Adrenal gland (tissue), 12 donors: ENCODE data around the gene COPE. TPM values are rescaled to one million over a fixed set of nuclear protein-coding genes. Genes with fewer than 3 reads are reported as not detected.
A peak's percentile ranks its signal among the peaks of the same experiment; 100 is the strongest.

Experiments used
- DNase-seq, 7 donors: peaks; one replicate each; pipeline ENCODE4 v3.0.0-alpha.2; 2019 to 2020
- H3K27ac ChIP-seq, 5 donors: fragments of 200-600 bp; sonication (generic) in 4 of 5; 1 replicate in 3 of 5; 2 replicates in 2 of 5; pipeline versions ENCODE4 v1.5.1 to v1.8.0; 2016 to 2020; ENCODE audit warnings: mild to moderate bottlenecking in 1 of 5
- H3K27me3 ChIP-seq: fragments of 200-600 bp; 2 replicates; pipeline ENCODE4 v1.8.0; 2021
- H3K36me3 ChIP-seq, 2 donors: fragments of 200-600 bp; replicated peaks in 1 of 2; 1 replicate in 1 of 2; 2 replicates in 1 of 2; pipeline versions ENCODE4 v1.5.1 to v1.8.0; 2018 to 2022
- H3K4me1 ChIP-seq, 2 donors: fragments of 200-600 bp; replicated peaks in 1 of 2; 1 replicate in 1 of 2; 2 replicates in 1 of 2; pipeline versions ENCODE4 v1.5.1 to v1.8.0; 2018 to 2021
- H3K4me3 ChIP-seq, 4 donors: fragments of 200-600 bp; sonication (generic) in 3 of 4; one replicate each; pipeline ENCODE4 v1.5.1; 2016 to 2018
- H3K9me3 ChIP-seq, 3 donors: fragments of 200-600 bp; sonication (generic) in 1 of 3; replicated peaks in 1 of 3; 1 replicate in 2 of 3; 2 replicates in 1 of 3; pipeline versions ENCODE4 v1.5.1 to v1.8.0; 2016 to 2021
- CTCF ChIP-seq, 6 experiments: fragments of 450-650 bp in 4 of 6; fragments of 200-600 bp in 2 of 6; sonication (generic) in 1 of 6; IDR thresholded peaks; 1 replicate in 5 of 6; 2 replicates in 1 of 6; pipeline versions ENCODE4 v1.5.1 to v1.8.0; 2016 to 2021; ENCODE audit warnings: antibody characterized with exemption in 6 of 6, mild to moderate bottlenecking in 2 of 6, moderate library complexity in 1 of 6
- POLR2A ChIP-seq, 2 donors: fragments of 450-650 bp; IDR thresholded peaks; one replicate each; pipeline ENCODE4 v1.6.1; 2017; ENCODE audit warnings: antibody characterized with exemption in 2 of 2, mild to moderate bottlenecking in 2 of 2, moderate library complexity in 1 of 2
- WGBS, 4 donors: extraction: QIAGEN DNeasy Blood & Tissue Kit in 2 of 4; methylation state at CpG; one replicate each; pipeline versions ENCODE4 v1.1.5 to v1.1.7; 2013 to 2017; 5-methylcytosine and 5-hydroxymethylcytosine counted together
- intact Hi-C, 2 donors: fragments of 100-400 bp; cut with DNase I; formaldehyde crosslinking; loops; one replicate each; pipeline versions ENCODE4 v1.14.1 to v1.15.0; 2022 to 2023
- polyA plus RNA-seq, 3 donors: library from polyadenylated mRNA; stranded (reverse); fragments of 200-250 nt in 2 of 3; fragments of 350-450 nt in 1 of 3; fragmentation: Illumina TruSeq in 1 of 3; extraction: RNeasy Lipid Tissue Mini Kit (QIAGEN cat#74804) in 1 of 3; gene quantifications; one replicate each; pipeline ENCODE4 v1.2.3, GENCODE V29; 2013 to 2014
- total RNA-seq, 9 donors: library from RNA; depleted of rRNA in 4 of 9; stranded (reverse); fragments of >200 nt in 4 of 9; fragments of 120-200 nt in 1 of 9; fragmentation: NEBNext Ultra II Directional in 1 of 9; extraction: Animal tissue kit (Norgen Biotek cat#: 25700) in 1 of 9; gene quantifications; one replicate each; pipeline versions ENCODE4 v1.1.0 to v1.2.4, GENCODE V29; 2013 to 2023
- donor health status: healthy with polysubstance abuse.
- donor health status: Bipolar disorder and iron deficiency.
- donor health status: DM: yes; HTN: yes; CAD: no.
- donor health status: DM: no; HTN: no; CAD: no.
- donor health status: DM: no; HTN: no; CAD: no.
- donor health status: DM: yes; HTN: yes; CAD: no.

The COPE gene
- total and polyA plus RNA-seq, 12 donors: 45.1 to 400 (median 298) TPM

DNA sequence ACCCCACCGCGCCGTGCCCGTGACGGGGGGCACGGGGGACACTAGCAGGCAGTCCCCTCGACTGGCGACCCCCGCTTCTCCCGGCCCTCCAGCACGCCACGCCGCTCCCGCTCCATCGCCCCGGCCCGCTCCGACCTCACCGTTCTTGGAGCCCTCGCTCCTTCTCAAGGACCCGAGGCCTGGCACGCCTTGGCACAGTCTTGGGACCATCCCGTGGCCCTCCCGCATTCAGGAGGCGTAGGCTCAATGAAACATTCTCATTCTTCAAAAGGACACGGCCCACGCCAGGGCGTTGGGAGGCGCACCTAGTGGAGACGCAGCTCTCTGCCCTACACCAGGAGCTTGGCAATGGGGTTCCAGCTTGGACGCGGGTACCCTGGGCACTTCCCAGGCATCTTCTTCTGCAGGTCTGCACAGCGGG, 22.8 kb downstream of the COPE start:
- peaks cover 5% of the 10 kb centered on the region for H3K27me3 ChIP-seq
- no peaks in the 10 kb centered on the region for H3K9me3 ChIP-seq
- no peak overlapping the region for H3K27ac ChIP-seq
- WGBS, 4 donors: 0 to 36% (median 13%) methylated on average over 1 to 32 of the region's 33 CpGs
- peaks cover 0 to 16% of the 10 kb centered on the region in 2 donors for H3K36me3 ChIP-seq
- DNase-seq: no peak
- TF ChIP-seq POLR2A (IDR thresholded peaks at IDR 0.05) (no peak), CTCF (IDR thresholded peaks at IDR 0.05) (no peak)
- intact Hi-C loops: loop anchor here in 1 of 2 donors (10.0 kb wide), 1 partner anchor 88 kb away; no protein-coding TSS in a partner anchor
- H3K4me1 ChIP-seq: peaks cover 0 to 6% of the 10 kb centered on the region in 2 donors
- no peak overlapping the region for H3K4me3 ChIP-seq

GRCh38 chr19:18895824-18896341, 23.3 kb downstream of the COPE start, which contains the start of gene CERS1:
Gene CERS1, minus strand, starts transcription at chr19:18896158. Its CDS starts 86 bp downstream, at chr19:18896072.
- DNase-seq: no peak
- no peaks in the 10 kb centered on the region for H3K9me3 ChIP-seq
- intact Hi-C loops: loop anchor here in 1 of 2 donors (10.0 kb wide), 1 partner anchor 89 kb away; no protein-coding TSS in a partner anchor

GRCh38 chr19:18895038-18895823, 24.0 kb downstream of the COPE start:
- peaks cover 0 to 6% of the 10 kb centered on the region in 2 donors for H3K4me1 ChIP-seq
- H3K36me3 ChIP-seq: peaks cover 0 to 13% of the 10 kb centered on the region in 2 donors
- peak overlapping the region in 1 of 4 donors; percentile 21 for H3K4me3 ChIP-seq
- intact Hi-C loops: loop anchor here in 1 of 2 donors (10.0 kb wide), 1 partner anchor 90 kb away; no protein-coding TSS in a partner anchor
- peak in 5 of 7 donors; percentile 42 to 75 (median 64) for DNase-seq
- 0 to 1% (median 0%) methylated on average over 8 to 72 of the region's 72 CpGs for WGBS, 4 donors
- H3K9me3 ChIP-seq: no peaks in the 10 kb centered on the region
- peaks cover 5% of the 10 kb centered on the region for H3K27me3 ChIP-seq
- H3K27ac ChIP-seq: no peak overlapping the region
- no peak for TF ChIP-seq POLR2A (IDR thresholded peaks at IDR 0.05)
- peak in 5 of 6 experiments; percentile 25 to 45 (median 36) for TF ChIP-seq CTCF (IDR thresholded peaks at IDR 0.05)

More at GRCh38 chr19:18895824-18896341, 23.3 kb downstream of the COPE start, which contains the start of gene CERS1:
- TF ChIP-seq POLR2A (IDR thresholded peaks at IDR 0.05) (no peak), CTCF (IDR thresholded peaks at IDR 0.05) (no peak)
- Histone ChIP-seq H3K27ac (no peak within 1 kb of the TSS), H3K4me3 (peak within 1 kb of the TSS in 1 of 4 donors; percentile 21), H3K4me1 (peaks cover 0 to 6% of the 10 kb centered on the region in 2 donors), H3K27me3 (peaks cover 5% of the 10 kb centered on the region), H3K36me3 (peaks cover 0 to 16% of the 10 kb centered on the region in 2 donors)
- 0 to 1% (median 1%) methylated on average over 13 to 85 of the region's 89 CpGs; no CpG with 5 or more reads in 1 of the 4 donors for WGBS, 4 donors
